ENCODE data around the gene ST8SIA5.

GRCh38 chr18:46641917-46642316 is 114.9 kb downstream of the ST8SIA5 start:
- TF ChIP-seq ZSCAN29 (IDR thresholded peaks at IDR 0.05) (no peak), CTCF (IDR thresholded peaks at IDR 0.05 in 2 of 3, conservative IDR thresholded peaks at IDR 0.05 in 1 of 3; ENCODE audit: control insufficient read depth in 2 of 3, extremely low read depth in 1 of 3, insufficient read depth in 1 of 3, low read depth in 3 of 3, low read length in 3 of 3) (no peak), YY1 (IDR thresholded peaks at IDR 0.05; ENCODE audit: low read depth, low read length) (no peak), POLR2A (IDR thresholded peaks at IDR 0.05; ENCODE audit: low read depth, low read length) (no peak), RELA (IDR thresholded peaks at IDR 0.05; ENCODE audit: borderline replicate concordance, partially characterized antibody) (no peak)
